B cell (primary cell): Measurements from ENCODE around the gene RPGR.

Experiments used
- CTCF ChIP-seq: fragments of 200-600 bp; IDR thresholded peaks from one replicate; pipeline ENCODE4 v1.8.0; 2022; ENCODE audit warnings: antibody characterized with exemption, mild to moderate bottlenecking
- EZH2 ChIP-seq: IDR thresholded peaks from 2 replicates; pipeline ENCODE4 v1.6.1; 2012; ENCODE audit warnings: borderline replicate concordance, low read depth, mild to moderate bottlenecking, moderate library complexity, low read length; ENCODE audit not compliant: insufficient read depth, poor library complexity, severe bottlenecking

DNA sequence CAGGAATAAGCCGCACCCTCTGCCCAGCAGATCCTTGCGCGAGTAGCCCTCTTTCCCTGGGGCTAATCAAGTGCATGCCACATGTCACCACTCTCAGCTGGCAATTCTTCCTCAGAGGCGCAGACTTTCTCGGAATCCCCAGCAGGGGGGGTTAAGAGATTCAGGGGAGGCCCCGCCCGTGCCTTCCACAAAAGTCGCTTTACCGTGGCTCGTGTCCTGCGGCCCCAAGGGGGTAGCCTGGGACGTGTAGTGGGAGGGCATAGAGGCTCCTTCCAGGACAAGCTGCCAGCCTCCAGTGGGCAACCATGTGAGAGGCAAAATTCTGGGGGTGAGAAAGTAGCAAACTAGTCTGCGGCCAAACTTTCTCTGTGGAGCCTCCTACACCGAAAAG lies 107.3 kb downstream of the RPGR start:
- peak; percentile 12 for TF ChIP-seq CTCF
- TF ChIP-seq EZH2: no peak
